AG09319 (cell line): ENCODE results near the gene UGT2B17.
"Not testable (repeated sequence)": the region's sequence is repeated elsewhere in the genome, so short reads cannot be mapped to it uniquely, and the experiment has no call there.

ENCODE experiments used
- DNase-seq: peaks from one replicate; pipeline ENCODE4 v3.0.0-alpha.2; 2010; ENCODE audit warnings: low read depth; ENCODE audit errors: extremely low read depth
- CTCF ChIP-seq: IDR thresholded peaks from 2 replicates; pipeline ENCODE4 v1.5.1; 2011; ENCODE audit warnings: low read depth, mild to moderate bottlenecking, inconsistent platforms, low read length, moderate library complexity

Gene UGT2B17

GRCh38 chr4:68576272-68577125 is at the start of gene UGT2B17:
Gene UGT2B17 (minus strand): TSS chr4:68576322. CDS start chr4:68568484, 7,838 bp downstream.
- DNase-seq, result no peak

GRCh38 chr4:68622731-68623130 is 46.6 kb upstream of the UGT2B17 start:
- not testable (repeated sequence) for DNase-seq

More at GRCh38 chr4:68576272-68577125, at the start of gene UGT2B17:
- no peak for TF ChIP-seq CTCF

- no peak for TF ChIP-seq CTCF
- no peak for DNase-seq
Measured at GRCh38 chr4:68617003-68617698, 41.0 kb upstream of the UGT2B17 start.

- TF ChIP-seq CTCF, result no peak
- no peak for DNase-seq
Measured at GRCh38 chr4:68615699-68616422, 39.7 kb upstream of the UGT2B17 start.

DNA sequence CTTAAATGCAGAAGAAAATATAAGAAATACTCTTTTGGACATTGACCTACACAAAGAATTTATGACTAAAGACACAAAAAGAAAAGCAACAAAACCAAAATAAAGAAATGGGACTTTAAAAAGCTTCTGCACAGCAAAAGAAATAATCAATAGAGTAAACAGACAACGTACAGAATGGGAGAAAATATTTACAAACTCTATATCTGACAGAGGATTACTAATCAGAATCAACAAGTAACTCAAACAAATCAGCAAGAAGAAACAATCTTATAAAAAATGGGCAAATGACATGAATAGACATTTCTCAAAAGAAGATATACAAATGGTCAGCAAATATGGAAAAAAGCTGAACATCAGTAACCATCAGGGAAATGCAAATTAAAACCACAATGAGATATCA is 37.6 kb upstream of the UGT2B17 start:
- no peak for TF ChIP-seq CTCF
- no peak for DNase-seq

DNA sequence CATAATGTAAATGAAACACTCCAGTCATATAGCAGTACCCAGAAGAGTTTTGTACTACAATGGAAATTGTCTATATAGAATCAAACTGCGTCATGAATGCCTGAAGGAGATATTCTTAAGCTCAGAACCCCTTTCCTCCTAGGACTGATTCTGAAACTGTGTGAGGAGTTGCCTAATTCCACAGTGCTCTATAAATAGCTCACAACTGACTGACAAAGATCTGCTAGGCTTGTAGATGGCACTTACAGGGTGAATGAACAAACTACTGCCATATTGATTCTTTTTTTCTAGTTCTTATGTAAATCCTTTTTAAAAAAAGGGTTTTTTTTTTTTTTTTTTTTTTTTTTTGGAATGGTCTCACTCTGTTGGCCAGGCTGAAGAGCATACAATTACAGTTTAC is 30.1 kb upstream of the UGT2B17 start:
- DNase-seq, result no peak
- TF ChIP-seq CTCF, result no peak

DNA sequence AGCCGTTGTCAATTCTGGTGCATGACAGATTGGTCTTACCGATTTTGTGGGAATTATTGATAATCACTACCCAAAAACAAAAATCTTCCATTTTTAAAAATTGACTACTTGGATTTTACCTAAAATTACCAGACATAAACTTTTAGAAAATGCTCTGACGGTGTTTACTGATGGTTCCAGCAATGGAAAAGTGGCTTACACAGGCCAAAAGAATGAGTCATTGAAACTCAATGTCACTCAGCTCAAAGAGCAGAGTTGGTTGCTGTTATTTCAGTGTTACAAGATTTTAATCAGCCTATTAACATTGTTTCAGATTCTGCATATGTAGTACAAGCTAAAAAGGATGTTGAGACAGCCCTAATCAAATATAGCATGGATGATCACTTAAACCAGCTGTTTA is 23.0 kb upstream of the UGT2B17 start:
- DNase-seq, result no peak
- no peak for TF ChIP-seq CTCF
